ENCODE results near the gene CISH.

Gene CISH

GRCh38 chr3:50584391-50584790 lies 27.2 kb downstream of the CISH start:
- H3K9me3 ChIP-seq (ENCODE audit: control insufficient read depth, low read length), result no peaks in the 10 kb centered on the region
- no peaks in the 10 kb centered on the region for H3K4me1 ChIP-seq (ENCODE audit: control insufficient read depth, insufficient read depth, low read length)
- H3K9ac ChIP-seq (ENCODE audit: low read length), result no peak overlapping the region
- no peaks in the 10 kb centered on the region for H3K36me3 ChIP-seq (ENCODE audit: control insufficient read depth, insufficient read depth, low read length)
- H3K4me3 ChIP-seq (ENCODE audit: low read length), result no peak overlapping the region
- no peaks in the 10 kb centered on the region for H3K27me3 ChIP-seq (ENCODE audit: control insufficient read depth, insufficient read depth, low read length)

- Histone ChIP-seq H3K4me1 (ENCODE audit: control insufficient read depth, insufficient read depth, low read length) (no peaks in the 10 kb centered on the region), H3K27me3 (ENCODE audit: control insufficient read depth, insufficient read depth, low read length) (no peaks in the 10 kb centered on the region), H3K4me3 (ENCODE audit: low read length) (no peak overlapping the region), H3K9ac (ENCODE audit: low read length) (no peak overlapping the region), H3K36me3 (ENCODE audit: control insufficient read depth, insufficient read depth, low read length) (no peaks in the 10 kb centered on the region), H3K9me3 (ENCODE audit: control insufficient read depth, low read length) (no peaks in the 10 kb centered on the region)
Measured at GRCh38 chr3:50583897-50584296, 27.7 kb downstream of the CISH start.

GRCh38 chr3:50582083-50582482 lies 29.5 kb downstream of the CISH start:
- no peak overlapping the region for H3K4me3 ChIP-seq (ENCODE audit: low read length)
- H3K4me1 ChIP-seq (ENCODE audit: control insufficient read depth, insufficient read depth, low read length), result no peaks in the 10 kb centered on the region
- H3K27me3 ChIP-seq (ENCODE audit: control insufficient read depth, insufficient read depth, low read length), result no peaks in the 10 kb centered on the region
- H3K36me3 ChIP-seq (ENCODE audit: control insufficient read depth, insufficient read depth, low read length), result peaks cover 4% of the 10 kb centered on the region
- H3K9me3 ChIP-seq (ENCODE audit: control insufficient read depth, low read length), result no peaks in the 10 kb centered on the region
- no peak overlapping the region for H3K9ac ChIP-seq (ENCODE audit: low read length)

GRCh38 chr3:50581459-50581842 lies 30.1 kb downstream of the CISH start:
- H3K4me3 ChIP-seq (ENCODE audit: low read length), result no peak overlapping the region
- no peaks in the 10 kb centered on the region for H3K4me1 ChIP-seq (ENCODE audit: control insufficient read depth, insufficient read depth, low read length)
- no peaks in the 10 kb centered on the region for H3K9me3 ChIP-seq (ENCODE audit: control insufficient read depth, low read length)
- no peaks in the 10 kb centered on the region for H3K27me3 ChIP-seq (ENCODE audit: control insufficient read depth, insufficient read depth, low read length)
- H3K9ac ChIP-seq (ENCODE audit: low read length), result no peak overlapping the region
- peaks cover 4% of the 10 kb centered on the region for H3K36me3 ChIP-seq (ENCODE audit: control insufficient read depth, insufficient read depth, low read length)

- Histone ChIP-seq H3K9ac (ENCODE audit: low read length) (no peak overlapping the region), H3K9me3 (ENCODE audit: control insufficient read depth, low read length) (no peaks in the 10 kb centered on the region), H3K27me3 (ENCODE audit: control insufficient read depth, insufficient read depth, low read length) (no peaks in the 10 kb centered on the region), H3K36me3 (ENCODE audit: control insufficient read depth, insufficient read depth, low read length) (peaks cover 4% of the 10 kb centered on the region), H3K4me3 (ENCODE audit: low read length) (no peak overlapping the region), H3K4me1 (ENCODE audit: control insufficient read depth, insufficient read depth, low read length) (no peaks in the 10 kb centered on the region)
Measured at GRCh38 chr3:50580683-50581458, 30.7 kb downstream of the CISH start.

GRCh38 chr3:50577348-50577747 lies 34.2 kb downstream of the CISH start:
- Histone ChIP-seq H3K9ac (ENCODE audit: low read length) (no peak overlapping the region), H3K27me3 (ENCODE audit: control insufficient read depth, insufficient read depth, low read length) (no peaks in the 10 kb centered on the region), H3K4me3 (ENCODE audit: low read length) (no peak overlapping the region)

GRCh38 chr3:50575372-50575771 lies 36.2 kb downstream of the CISH start:
- Histone ChIP-seq H3K27me3 (ENCODE audit: control insufficient read depth, insufficient read depth, low read length) (no peaks in the 10 kb centered on the region), H3K36me3 (ENCODE audit: control insufficient read depth, insufficient read depth, low read length) (peaks cover 4% of the 10 kb centered on the region), H3K9me3 (ENCODE audit: control insufficient read depth, low read length) (no peaks in the 10 kb centered on the region), H3K4me3 (ENCODE audit: low read length) (no peak overlapping the region), H3K9ac (ENCODE audit: low read length) (no peak overlapping the region), H3K4me1 (ENCODE audit: control insufficient read depth, insufficient read depth, low read length) (no peaks in the 10 kb centered on the region)

More at GRCh38 chr3:50577348-50577747, 34.2 kb downstream of the CISH start:
- no peaks in the 10 kb centered on the region for H3K9me3 ChIP-seq (ENCODE audit: control insufficient read depth, low read length)
- peaks cover 4% of the 10 kb centered on the region for H3K36me3 ChIP-seq (ENCODE audit: control insufficient read depth, insufficient read depth, low read length)
- H3K4me1 ChIP-seq (ENCODE audit: control insufficient read depth, insufficient read depth, low read length), result no peaks in the 10 kb centered on the region

GRCh38 chr3:50574444-50574831 lies 37.1 kb downstream of the CISH start:
- no peaks in the 10 kb centered on the region for H3K27me3 ChIP-seq (ENCODE audit: control insufficient read depth, insufficient read depth, low read length)
- H3K4me3 ChIP-seq (ENCODE audit: low read length), result no peak overlapping the region
- no peaks in the 10 kb centered on the region for H3K4me1 ChIP-seq (ENCODE audit: control insufficient read depth, insufficient read depth, low read length)
- peaks cover 4% of the 10 kb centered on the region for H3K36me3 ChIP-seq (ENCODE audit: control insufficient read depth, insufficient read depth, low read length)
- H3K9ac ChIP-seq (ENCODE audit: low read length), result no peak overlapping the region
- no peaks in the 10 kb centered on the region for H3K9me3 ChIP-seq (ENCODE audit: control insufficient read depth, low read length)

GRCh38 chr3:50573566-50574443 lies 37.8 kb downstream of the CISH start:
- Histone ChIP-seq H3K36me3 (ENCODE audit: control insufficient read depth, insufficient read depth, low read length) (peaks cover 4% of the 10 kb centered on the region), H3K27me3 (ENCODE audit: control insufficient read depth, insufficient read depth, low read length) (no peaks in the 10 kb centered on the region), H3K9ac (ENCODE audit: low read length) (no peak overlapping the region), H3K4me1 (ENCODE audit: control insufficient read depth, insufficient read depth, low read length) (peaks cover under 1% of the 10 kb centered on the region), H3K9me3 (ENCODE audit: control insufficient read depth, low read length) (no peaks in the 10 kb centered on the region), H3K4me3 (ENCODE audit: low read length) (no peak overlapping the region)

- Histone ChIP-seq H3K4me3 (ENCODE audit: low read length) (no peak overlapping the region), H3K9ac (ENCODE audit: low read length) (no peak overlapping the region), H3K27me3 (ENCODE audit: control insufficient read depth, insufficient read depth, low read length) (no peaks in the 10 kb centered on the region), H3K36me3 (ENCODE audit: control insufficient read depth, insufficient read depth, low read length) (peaks cover 3% of the 10 kb centered on the region), H3K4me1 (ENCODE audit: control insufficient read depth, insufficient read depth, low read length) (peaks cover 9% of the 10 kb centered on the region), H3K9me3 (ENCODE audit: control insufficient read depth, low read length) (no peaks in the 10 kb centered on the region)
Measured at GRCh38 chr3:50572801-50573371, 38.7 kb downstream of the CISH start.

- H3K9ac ChIP-seq (ENCODE audit: low read length), result no peak overlapping the region
- H3K9me3 ChIP-seq (ENCODE audit: control insufficient read depth, low read length), result no peaks in the 10 kb centered on the region
- no peak overlapping the region for H3K4me3 ChIP-seq (ENCODE audit: low read length)
- no peaks in the 10 kb centered on the region for H3K36me3 ChIP-seq (ENCODE audit: control insufficient read depth, insufficient read depth, low read length)
- peaks cover under 1% of the 10 kb centered on the region for H3K27me3 ChIP-seq (ENCODE audit: control insufficient read depth, insufficient read depth, low read length)
- peaks cover 15% of the 10 kb centered on the region for H3K4me1 ChIP-seq (ENCODE audit: control insufficient read depth, insufficient read depth, low read length)
Measured at GRCh38 chr3:50572158-50572557, 39.4 kb downstream of the CISH start.

- no peak overlapping the region for H3K9ac ChIP-seq (ENCODE audit: low read length)
- H3K9me3 ChIP-seq (ENCODE audit: control insufficient read depth, low read length), result no peaks in the 10 kb centered on the region
- no peak overlapping the region for H3K4me3 ChIP-seq (ENCODE audit: low read length)
- peaks cover 7% of the 10 kb centered on the region for H3K27me3 ChIP-seq (ENCODE audit: control insufficient read depth, insufficient read depth, low read length)
- peaks cover 21% of the 10 kb centered on the region for H3K4me1 ChIP-seq (ENCODE audit: control insufficient read depth, insufficient read depth, low read length)
- H3K36me3 ChIP-seq (ENCODE audit: control insufficient read depth, insufficient read depth, low read length), result no peaks in the 10 kb centered on the region
Measured at GRCh38 chr3:50571486-50571885, 40.1 kb downstream of the CISH start.
